ENCODE results near the gene FEN1.

FEN1 gene

DNA sequence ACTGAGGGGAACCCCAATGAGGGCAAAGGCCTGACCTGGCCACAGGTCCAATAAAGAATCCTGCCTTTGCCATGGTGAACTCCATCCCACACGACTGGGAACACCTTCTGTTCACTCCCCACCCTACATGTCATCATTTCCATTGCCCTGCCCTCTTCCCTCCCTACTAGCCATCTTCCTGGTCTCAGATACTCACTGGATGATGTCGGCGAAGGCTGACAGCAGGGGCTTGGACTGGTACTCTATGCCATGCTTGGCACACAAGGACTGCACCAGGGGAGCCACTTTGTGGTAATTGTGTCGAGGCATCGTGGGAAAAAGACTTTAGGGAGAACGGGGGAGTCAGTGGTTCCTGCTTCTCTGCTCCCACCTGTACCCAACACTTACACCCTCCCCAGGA, 9.9 kb downstream of the FEN1 start:
- TF ChIP-seq SP1 (IDR thresholded peaks at IDR 0.05): no peak
- DNase-seq (ENCODE audit: extremely low spot score): no peak
- POLR2A ChIA-PET: interaction anchor here (1.5 kb wide), 1 partner anchor 13 kb away, joined by 3 read pairs; no protein-coding TSS in a partner anchor
- CTCF ChIA-PET: no interaction called here

DNA sequence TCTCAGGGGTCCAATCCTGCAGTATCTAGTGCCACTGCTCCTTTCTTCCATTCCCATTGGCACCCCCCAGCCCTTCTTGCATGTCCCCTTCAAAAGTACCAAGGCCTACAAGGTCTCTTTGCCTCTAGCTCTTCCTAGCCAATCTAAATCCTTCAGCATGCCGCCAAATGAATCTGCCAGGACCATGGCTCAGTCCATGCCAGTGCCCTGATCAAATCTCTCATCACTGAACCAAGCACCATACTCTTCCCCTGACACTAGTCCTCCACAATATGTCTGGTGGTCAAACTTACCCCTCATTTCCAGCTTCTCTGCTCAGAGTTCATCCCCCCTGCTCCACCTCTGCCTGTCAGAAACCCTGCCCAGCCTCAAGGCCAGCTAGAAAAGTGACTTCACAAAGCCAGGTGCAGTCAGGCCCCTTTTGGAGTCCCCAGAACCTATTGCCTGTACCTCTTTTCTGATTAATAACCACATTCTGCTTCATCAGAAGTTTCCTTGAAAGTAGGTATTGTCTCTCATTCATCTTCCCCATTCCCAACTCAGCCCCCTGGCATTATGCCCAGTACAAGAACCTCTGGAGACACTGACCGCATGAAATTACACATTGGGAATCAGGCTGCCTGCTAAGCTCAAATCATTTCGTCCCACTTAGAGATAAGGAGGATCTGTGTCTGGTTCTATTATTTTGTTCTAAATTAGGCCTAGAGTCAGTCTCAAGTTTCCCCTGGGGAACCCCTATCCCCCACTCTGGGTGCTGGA, 11.4 kb downstream of the FEN1 start:
- CTCF ChIA-PET: no interaction called here
- no peak for TF ChIP-seq SP1 (IDR thresholded peaks at IDR 0.05)
- TF ChIP-seq BHLHE40 (IDR thresholded peaks at IDR 0.05; ENCODE audit: borderline replicate concordance): no peak
- no peak for TF ChIP-seq HDGF (IDR thresholded peaks at IDR 0.05; ENCODE audit: borderline replicate concordance)
- TF ChIP-seq ZNF384 (IDR thresholded peaks at IDR 0.05): no peak
- no peak for TF ChIP-seq FOXK2 (IDR thresholded peaks at IDR 0.05)
- POLR2A ChIA-PET: interaction anchor here (1.0 to 1.7 kb wide), 2 partner anchors 12 to 13 kb away, joined by 3 to 4 read pairs; partner anchors contain the start of gene FADS1
- DNase-seq (ENCODE audit: extremely low spot score): no peak

DNA sequence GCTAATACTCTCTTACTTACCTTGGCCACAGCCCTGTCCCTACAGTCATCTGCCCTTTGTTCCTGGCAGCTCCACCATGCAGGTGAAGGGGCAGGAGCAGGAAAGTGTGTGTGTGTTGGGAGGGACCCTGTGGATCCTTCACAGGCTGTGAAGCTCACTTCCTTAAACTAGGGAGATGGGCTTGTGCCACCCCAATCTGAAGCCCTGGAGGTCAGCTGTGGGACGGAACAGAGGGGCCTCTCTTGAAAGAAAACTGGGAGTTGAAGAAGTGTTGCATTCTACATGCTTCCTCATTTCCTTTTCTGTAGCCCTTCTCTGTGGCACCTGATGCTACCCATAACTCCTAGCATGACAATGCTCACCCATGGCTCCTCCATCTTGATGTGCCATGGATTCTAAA, 12.4 kb downstream of the FEN1 start:
- ChIA-PET POLR2A (interaction anchor here (0.6 to 1.1 kb wide), 2 partner anchors 9 to 10 kb away, joined by 3 to 4 read pairs; no protein-coding TSS in a partner anchor), CTCF (no interaction called here)
- TF ChIP-seq CTBP1 (IDR thresholded peaks at IDR 0.05; ENCODE audit: borderline replicate concordance) (no peak), ZNF384 (IDR thresholded peaks at IDR 0.05) (no peak), HDGF (IDR thresholded peaks at IDR 0.05; ENCODE audit: borderline replicate concordance) (no peak), TARDBP (IDR thresholded peaks at IDR 0.05) (no peak), FOXA1 (IDR thresholded peaks at IDR 0.05) (no peak), ARNT (IDR thresholded peaks at IDR 0.05) (no peak), SP1 (IDR thresholded peaks at IDR 0.05) (no peak), PKNOX1 (IDR thresholded peaks at IDR 0.05) (no peak), SUZ12 (IDR thresholded peaks at IDR 0.05) (no peak), LEF1 (IDR thresholded peaks at IDR 0.05; ENCODE audit: borderline replicate concordance) (no peak), ELF4 (IDR thresholded peaks at IDR 0.05) (no peak), FOXM1 (IDR thresholded peaks at IDR 0.05; ENCODE audit: borderline replicate concordance) (no peak), L3MBTL2 (conservative IDR thresholded peaks at IDR 0.05) (no peak)
- DNase-seq (ENCODE audit: extremely low spot score): no peak

- ChIA-PET CTCF (interaction anchor here (0.7 kb wide), 1 partner anchor 521 kb away, joined by 5 read pairs; no protein-coding TSS in a partner anchor), POLR2A (interaction anchor here (1.1 kb wide), 1 partner anchor 15 kb away, joined by 3 read pairs; no protein-coding TSS in a partner anchor)
- DNase-seq (ENCODE audit: extremely low spot score): no peak
- no peak for TF ChIP-seq LEF1 (IDR thresholded peaks at IDR 0.05; ENCODE audit: borderline replicate concordance)
- TF ChIP-seq TARDBP (IDR thresholded peaks at IDR 0.05): no peak
- TF ChIP-seq FOXK2 (IDR thresholded peaks at IDR 0.05): no peak
- TF ChIP-seq PKNOX1 (IDR thresholded peaks at IDR 0.05): no peak
- no peak for TF ChIP-seq HDGF (IDR thresholded peaks at IDR 0.05; ENCODE audit: borderline replicate concordance)
- no peak for TF ChIP-seq ZNF384 (IDR thresholded peaks at IDR 0.05)
- no peak for TF ChIP-seq SUZ12 (IDR thresholded peaks at IDR 0.05)
- no peak for TF ChIP-seq SP1 (IDR thresholded peaks at IDR 0.05)
- TF ChIP-seq CTBP1 (IDR thresholded peaks at IDR 0.05; ENCODE audit: borderline replicate concordance): no peak
- TF ChIP-seq ELF4 (IDR thresholded peaks at IDR 0.05): no peak
- TF ChIP-seq FOXA1 (IDR thresholded peaks at IDR 0.05): no peak
- no peak for TF ChIP-seq ARNT (IDR thresholded peaks at IDR 0.05)
Measured at GRCh38 chr11:61806785-61807184, 14.1 kb downstream of the FEN1 start.

GRCh38 chr11:61810671-61811175, 18.0 kb downstream of the FEN1 start:
- no peak for TF ChIP-seq SUZ12 (IDR thresholded peaks at IDR 0.05)
- TF ChIP-seq HDGF (IDR thresholded peaks at IDR 0.05; ENCODE audit: borderline replicate concordance): no peak
- ChIA-PET POLR2A (no interaction called here), CTCF (no interaction called here)
- DNase-seq (ENCODE audit: extremely low spot score): no peak

- no peak for TF ChIP-seq FOXA1 (IDR thresholded peaks at IDR 0.05)
- no peak for TF ChIP-seq ZNF384 (IDR thresholded peaks at IDR 0.05)
- TF ChIP-seq L3MBTL2 (conservative IDR thresholded peaks at IDR 0.05): no peak
- no peak for TF ChIP-seq CTBP1 (IDR thresholded peaks at IDR 0.05; ENCODE audit: borderline replicate concordance)
- no peak for DNase-seq (ENCODE audit: extremely low spot score)
- POLR2A ChIA-PET: no interaction called here
- CTCF ChIA-PET: no interaction called here
Measured at GRCh38 chr11:61811831-61812230, 19.1 kb downstream of the FEN1 start.

DNA sequence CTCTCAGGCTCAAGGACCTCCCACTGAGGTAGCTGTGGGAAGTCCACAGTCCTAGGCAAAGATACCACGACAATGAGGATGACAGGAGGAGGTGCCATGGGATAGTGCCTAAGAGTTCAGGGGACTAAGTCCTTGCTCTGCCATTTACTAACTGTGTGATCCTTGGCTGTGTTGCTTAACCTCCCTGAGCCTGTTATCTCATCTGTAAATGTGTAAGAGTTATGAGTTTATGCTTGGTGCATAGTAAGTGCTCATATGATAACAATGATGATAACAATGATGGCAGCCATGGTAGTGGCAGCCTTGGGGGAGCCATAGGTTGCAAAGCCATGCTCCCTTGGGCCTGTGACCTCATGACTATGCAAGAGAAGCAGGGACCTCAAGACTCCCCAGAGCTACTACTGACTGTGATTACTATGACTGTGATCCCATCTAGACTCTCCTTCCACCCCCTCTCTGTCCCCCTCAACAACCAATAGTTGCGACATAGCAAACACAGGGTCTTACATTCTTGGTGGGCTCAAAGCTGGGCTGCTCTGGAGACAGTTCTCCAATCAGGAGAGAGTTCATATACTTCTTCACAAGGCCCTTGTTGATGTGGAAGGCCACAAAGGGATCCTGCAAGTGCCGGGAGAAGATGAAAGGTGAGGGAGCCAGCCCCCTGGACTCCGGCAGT, 20.2 kb downstream of the FEN1 start:
- ChIA-PET POLR2A (no interaction called here), CTCF (interaction anchor here (3.3 kb wide), 1 partner anchor 16 kb away, joined by 15 read pairs; no protein-coding TSS in a partner anchor)
- DNase-seq (ENCODE audit: extremely low spot score): no peak
- no peak for TF ChIP-seq SUZ12 (IDR thresholded peaks at IDR 0.05)
- no peak for TF ChIP-seq LEF1 (IDR thresholded peaks at IDR 0.05; ENCODE audit: borderline replicate concordance)
- TF ChIP-seq SP1 (IDR thresholded peaks at IDR 0.05): no peak
- no peak for TF ChIP-seq FOXA1 (IDR thresholded peaks at IDR 0.05)
- no peak for TF ChIP-seq CTBP1 (IDR thresholded peaks at IDR 0.05; ENCODE audit: borderline replicate concordance)
- no peak for TF ChIP-seq FOXK2 (IDR thresholded peaks at IDR 0.05)
- TF ChIP-seq PKNOX1 (IDR thresholded peaks at IDR 0.05): no peak
